ENCODE measurements around the gene PUS10.

Gene PUS10

DNA sequence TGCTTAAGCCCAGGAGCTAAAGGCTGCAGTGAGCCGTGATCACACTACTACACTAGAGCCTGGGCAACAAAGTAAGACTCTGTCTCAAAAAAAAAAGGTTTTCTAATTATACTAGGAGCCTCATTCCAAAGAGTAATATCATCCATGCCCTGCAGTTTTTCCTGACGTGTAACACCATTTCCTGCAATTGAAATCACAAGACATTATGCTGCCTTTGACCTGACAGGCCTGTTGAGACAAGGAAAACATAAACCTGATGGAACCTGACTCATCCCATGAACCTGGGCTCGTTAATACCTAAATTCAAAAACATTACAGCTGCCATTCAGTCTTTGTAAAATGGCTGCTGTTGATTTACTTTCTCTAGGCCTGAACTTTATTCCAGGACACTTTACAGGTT lies 59.3 kb downstream of the PUS10 start:
- DNase-seq (ENCODE audit: low read depth, low spot score) = no peak
- TF ChIP-seq EZH2 (IDR thresholded peaks at IDR 0.05) = no peak
- Histone ChIP-seq H3K36me3 (ENCODE audit: insufficient read depth, low read length) (0 out of 2 replicates have a peak, but pooled peaks cover 3% of the 10 kb centered on the region), H3K9ac (ENCODE audit: insufficient read length) (no peak overlapping the region), H3K4me3 (no peak overlapping the region), H3K9me3 (ENCODE audit: low read depth, low read length) (no peaks in the 10 kb centered on the region), H3K27ac (no peak overlapping the region)

DNA sequence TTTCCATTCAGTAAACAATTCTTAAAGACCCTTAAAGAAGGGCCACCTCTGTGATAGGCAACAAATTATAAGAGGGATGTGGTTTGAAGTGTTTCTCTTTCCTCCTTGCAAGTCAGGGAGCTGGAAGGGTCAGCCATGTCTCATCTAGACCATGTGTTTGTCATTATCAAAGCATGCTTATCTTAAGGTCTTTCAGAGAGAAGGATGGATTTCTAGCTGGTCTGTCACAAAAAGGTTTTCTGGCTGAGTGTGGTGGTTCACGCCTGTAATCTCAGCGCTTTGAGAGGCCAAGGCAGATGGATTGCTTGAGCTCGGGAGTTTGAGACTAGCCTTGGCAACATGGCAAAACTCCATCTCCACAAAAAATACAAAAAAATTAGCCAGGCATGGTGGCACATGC lies 59.7 kb downstream of the PUS10 start:
- no peak for TF ChIP-seq POLR2AphosphoS5 (IDR thresholded peaks at IDR 0.05; ENCODE audit: borderline replicate concordance, low read depth, low read length)
- TF ChIP-seq FOXP2 (optimal IDR thresholded peaks at IDR 0.05; ENCODE audit: control extremely low read depth, extremely low read length, insufficient read depth) = no peak
- TF ChIP-seq EZH2 (IDR thresholded peaks at IDR 0.05) = no peak
- Histone ChIP-seq H3K27ac (no peak overlapping the region), H3K9ac (ENCODE audit: insufficient read length) (no peak overlapping the region), H3K9me3 (ENCODE audit: low read depth, low read length) (no peaks in the 10 kb centered on the region), H3K36me3 (ENCODE audit: insufficient read depth, low read length) (peaks cover 7% of the 10 kb centered on the region), H3K4me3 (no peak overlapping the region)
- DNase-seq (ENCODE audit: low read depth, low spot score) = no peak

DNA sequence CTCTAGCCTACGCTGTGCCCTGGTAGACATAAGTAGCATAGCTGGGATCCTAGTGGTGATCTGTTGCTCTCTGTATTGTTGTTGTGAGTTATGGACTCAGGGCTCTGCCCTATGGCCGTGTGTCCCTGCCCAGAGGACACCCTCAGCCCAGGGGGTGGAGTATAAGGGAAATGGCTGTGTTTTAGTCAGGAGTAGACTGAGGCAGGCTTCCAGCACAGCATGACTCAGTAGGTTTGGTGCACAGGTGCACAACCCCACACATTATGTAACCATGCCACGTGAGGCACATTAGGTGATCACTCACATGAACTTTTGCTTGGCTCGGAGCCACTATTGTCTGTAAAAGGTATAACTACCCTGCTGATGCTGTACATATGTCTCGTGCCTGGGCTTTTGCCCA lies 60.4 kb downstream of the PUS10 start:
- Histone ChIP-seq H3K36me3 (ENCODE audit: insufficient read depth, low read length) (peaks cover 11% of the 10 kb centered on the region), H3K9me3 (ENCODE audit: low read depth, low read length) (no peaks in the 10 kb centered on the region), H3K4me3 (no peak overlapping the region), H3K9ac (ENCODE audit: insufficient read length) (no peak overlapping the region), H3K27ac (no peak overlapping the region)
- no peak for TF ChIP-seq EZH2 (IDR thresholded peaks at IDR 0.05)
- TF ChIP-seq POLR2AphosphoS5 (IDR thresholded peaks at IDR 0.05; ENCODE audit: borderline replicate concordance, low read depth, low read length) = no peak
- no peak for TF ChIP-seq FOXP2 (optimal IDR thresholded peaks at IDR 0.05; ENCODE audit: control extremely low read depth, extremely low read length, insufficient read depth)
- no peak for DNase-seq (ENCODE audit: low read depth, low spot score)

DNA sequence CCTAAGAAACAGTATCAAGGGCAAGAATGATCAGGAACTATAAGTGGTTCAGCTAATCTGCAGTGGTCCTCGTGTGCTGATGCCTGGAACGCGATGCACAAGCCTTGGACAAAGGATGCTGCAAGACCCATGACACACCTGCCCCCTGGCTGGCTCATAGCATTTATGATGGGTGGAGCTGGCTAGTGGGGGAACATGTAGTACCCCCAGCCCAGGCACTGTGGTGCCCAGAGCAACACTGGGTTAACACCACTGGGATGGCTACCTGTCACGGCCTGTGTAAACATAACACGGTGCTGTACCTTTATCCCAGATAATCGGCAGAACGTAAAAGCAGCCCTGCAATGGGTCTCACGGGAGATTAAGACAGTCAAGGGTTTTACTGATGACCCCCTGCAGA lies 60.8 kb downstream of the PUS10 start:
- H3K4me3 ChIP-seq = no peak overlapping the region
- H3K27ac ChIP-seq = no peak overlapping the region
- no peak overlapping the region for H3K9ac ChIP-seq (ENCODE audit: insufficient read length)
- peaks cover 11% of the 10 kb centered on the region for H3K36me3 ChIP-seq (ENCODE audit: insufficient read depth, low read length)
- no peaks in the 10 kb centered on the region for H3K9me3 ChIP-seq (ENCODE audit: low read depth, low read length)
- no peak for TF ChIP-seq POLR2AphosphoS5 (IDR thresholded peaks at IDR 0.05; ENCODE audit: borderline replicate concordance, low read depth, low read length)
- TF ChIP-seq FOXP2 (optimal IDR thresholded peaks at IDR 0.05; ENCODE audit: control extremely low read depth, extremely low read length, insufficient read depth) = no peak
- no peak for TF ChIP-seq EZH2 (IDR thresholded peaks at IDR 0.05)
- DNase-seq (ENCODE audit: low read depth, low spot score) = no peak

DNA sequence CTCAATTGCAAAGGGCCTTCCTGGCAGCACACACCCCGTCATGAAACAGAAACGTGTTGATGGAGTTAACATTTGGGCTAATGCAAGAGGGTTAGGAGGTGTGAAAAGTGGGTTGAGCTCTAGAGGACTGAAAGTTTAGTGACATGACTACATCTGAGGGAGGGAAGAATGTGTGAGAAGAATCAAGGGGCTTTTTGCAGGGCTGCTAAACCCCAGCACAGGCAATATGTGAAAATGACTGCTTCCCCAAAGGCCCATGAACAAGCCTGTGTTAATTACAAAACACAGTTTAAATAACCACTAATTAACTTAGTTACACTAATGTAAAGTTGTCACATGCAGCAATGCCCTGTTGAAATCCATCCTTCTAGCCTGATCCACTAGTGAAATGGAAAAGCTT lies 63.9 kb downstream of the PUS10 start:
- Histone ChIP-seq H3K9me3 (ENCODE audit: low read depth, low read length) (no peaks in the 10 kb centered on the region), H3K4me3 (no peak overlapping the region), H3K36me3 (ENCODE audit: insufficient read depth, low read length) (peaks cover 17% of the 10 kb centered on the region), H3K9ac (ENCODE audit: insufficient read length) (no peak overlapping the region), H3K27ac (no peak overlapping the region)
- TF ChIP-seq POLR2AphosphoS5 (IDR thresholded peaks at IDR 0.05; ENCODE audit: borderline replicate concordance, low read depth, low read length) (no peak), EZH2 (IDR thresholded peaks at IDR 0.05) (no peak), FOXP2 (optimal IDR thresholded peaks at IDR 0.05; ENCODE audit: control extremely low read depth, extremely low read length, insufficient read depth) (no peak)
- DNase-seq (ENCODE audit: low read depth, low spot score) = no peak

DNA sequence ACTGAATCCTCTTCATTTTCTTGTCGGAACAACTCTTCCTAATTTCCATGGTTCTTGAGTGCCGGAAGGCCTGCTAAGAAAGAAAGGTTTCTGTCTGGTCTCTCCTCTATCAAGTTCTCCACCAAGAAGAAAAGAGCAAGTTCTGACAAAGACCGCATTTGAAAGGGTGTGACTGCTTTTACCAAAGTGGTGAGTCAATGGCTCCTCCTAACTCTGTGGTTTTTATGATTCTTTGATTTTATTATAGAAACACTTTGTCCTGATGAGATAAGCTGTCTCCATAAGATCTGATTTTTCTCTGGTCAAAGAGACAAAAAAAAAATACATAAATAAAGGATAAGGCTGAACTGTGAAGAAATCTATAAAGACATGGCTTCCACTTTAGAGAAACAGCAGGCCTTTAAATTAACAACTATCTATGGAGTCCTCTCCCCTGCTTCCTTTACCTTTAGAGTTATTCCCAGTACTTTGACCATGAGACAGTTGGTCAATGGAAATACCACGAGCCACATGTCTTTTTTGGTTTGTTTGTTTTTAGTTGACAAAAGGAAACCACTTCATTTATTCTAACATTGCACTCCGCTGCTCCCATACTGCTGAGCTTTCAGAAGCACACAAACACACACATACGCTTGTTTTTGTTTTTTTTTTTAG lies 69.0 kb downstream of the PUS10 start:
- DNase-seq (ENCODE audit: low read depth, low spot score) = no peak
- peaks cover 16% of the 10 kb centered on the region for H3K36me3 ChIP-seq (ENCODE audit: insufficient read depth, low read length)

DNA sequence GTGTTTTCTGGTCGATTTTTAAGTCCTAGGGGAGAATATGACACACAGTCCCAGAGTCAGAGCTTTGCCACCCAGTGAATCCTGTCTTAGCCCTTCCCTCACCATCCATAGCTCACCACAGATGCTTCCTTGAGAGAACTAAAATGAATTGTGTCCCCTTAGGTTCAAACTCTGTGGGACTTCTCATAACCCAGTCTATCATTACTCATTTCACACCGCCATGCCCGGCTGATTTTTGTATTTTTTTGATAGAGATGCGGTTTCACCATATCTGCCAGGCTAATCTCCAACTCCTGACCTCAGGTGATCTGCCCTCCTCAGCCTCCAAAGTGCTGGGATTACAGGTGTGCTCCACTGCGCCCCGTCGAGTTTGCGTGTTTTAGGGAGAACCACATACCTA lies 69.9 kb downstream of the PUS10 start:
- no peak overlapping the region for H3K27ac ChIP-seq
- no peaks in the 10 kb centered on the region for H3K9me3 ChIP-seq (ENCODE audit: low read depth, low read length)
- peaks cover 7% of the 10 kb centered on the region for H3K36me3 ChIP-seq (ENCODE audit: insufficient read depth, low read length)
- no peak overlapping the region for H3K4me3 ChIP-seq
- TF ChIP-seq POLR2AphosphoS5 (IDR thresholded peaks at IDR 0.05; ENCODE audit: borderline replicate concordance, low read depth, low read length) (no peak), FOXP2 (optimal IDR thresholded peaks at IDR 0.05; ENCODE audit: control extremely low read depth, extremely low read length, insufficient read depth) (no peak), EZH2 (IDR thresholded peaks at IDR 0.05) (no peak)
- no peak for DNase-seq (ENCODE audit: low read depth, low spot score)
- no peak overlapping the region for H3K9ac ChIP-seq (ENCODE audit: insufficient read length)

More for the DNA sequence above, 69.0 kb downstream of the PUS10 start:
- Histone ChIP-seq H3K27ac (no peak overlapping the region), H3K9me3 (ENCODE audit: low read depth, low read length) (no peaks in the 10 kb centered on the region), H3K9ac (ENCODE audit: insufficient read length) (no peak overlapping the region), H3K4me3 (no peak overlapping the region)
- TF ChIP-seq POLR2AphosphoS5 (IDR thresholded peaks at IDR 0.05; ENCODE audit: borderline replicate concordance, low read depth, low read length) (no peak), EZH2 (IDR thresholded peaks at IDR 0.05) (no peak), FOXP2 (optimal IDR thresholded peaks at IDR 0.05; ENCODE audit: control extremely low read depth, extremely low read length, insufficient read depth) (no peak)

DNA sequence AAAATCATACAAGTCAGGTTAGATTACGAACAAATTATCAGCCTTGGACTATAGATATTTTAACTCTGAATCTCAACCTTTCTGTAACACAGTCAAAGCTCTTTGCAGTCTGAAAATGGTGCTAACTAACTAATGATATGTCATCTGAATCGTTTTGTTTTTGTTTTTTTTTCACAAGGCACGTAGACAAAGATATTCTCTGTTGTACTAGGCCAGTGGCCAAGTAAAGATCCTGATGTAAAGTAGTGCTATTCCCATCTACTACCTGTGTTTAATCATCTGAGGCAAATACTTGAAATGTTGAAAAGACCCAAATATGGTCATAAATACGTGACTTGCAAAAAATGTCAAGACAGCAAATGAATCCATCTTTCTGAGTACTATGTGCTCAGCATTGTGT lies 71.0 kb downstream of the PUS10 start:
- no peak overlapping the region for H3K4me3 ChIP-seq
- no peak for DNase-seq (ENCODE audit: low read depth, low spot score)
- H3K9ac ChIP-seq (ENCODE audit: insufficient read length) = no peak overlapping the region
- H3K36me3 ChIP-seq (ENCODE audit: insufficient read depth, low read length) = peaks cover 6% of the 10 kb centered on the region
- no peaks in the 10 kb centered on the region for H3K9me3 ChIP-seq (ENCODE audit: low read depth, low read length)
- no peak overlapping the region for H3K27ac ChIP-seq
- TF ChIP-seq POLR2AphosphoS5 (IDR thresholded peaks at IDR 0.05; ENCODE audit: borderline replicate concordance, low read depth, low read length) (no peak), FOXP2 (optimal IDR thresholded peaks at IDR 0.05; ENCODE audit: control extremely low read depth, extremely low read length, insufficient read depth) (no peak), EZH2 (IDR thresholded peaks at IDR 0.05) (no peak)

DNA sequence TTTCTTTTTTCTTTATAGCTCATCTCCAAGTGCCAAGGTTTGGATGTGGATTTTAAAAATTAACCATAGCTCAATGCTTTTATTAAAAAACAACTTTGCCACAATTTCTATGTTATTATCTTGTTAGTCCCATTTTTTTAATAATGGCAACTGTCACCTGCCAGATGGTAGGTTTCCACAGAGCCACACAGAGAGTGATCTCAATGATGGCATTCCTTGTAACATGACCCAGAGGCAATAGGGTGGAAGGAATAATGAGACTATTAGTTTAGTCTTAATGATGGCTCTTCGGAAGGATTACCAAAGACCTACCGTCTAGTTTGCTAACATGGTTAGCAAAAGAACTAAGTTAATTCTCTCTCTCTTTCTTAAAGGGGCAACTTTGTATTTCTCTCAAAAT lies 72.7 kb downstream of the PUS10 start:
- no peak for DNase-seq (ENCODE audit: low read depth, low spot score)
- Histone ChIP-seq H3K4me3 (no peak overlapping the region), H3K9me3 (ENCODE audit: low read depth, low read length) (no peaks in the 10 kb centered on the region), H3K36me3 (ENCODE audit: insufficient read depth, low read length) (no peaks in the 10 kb centered on the region), H3K9ac (ENCODE audit: insufficient read length) (no peak overlapping the region), H3K27ac (no peak overlapping the region)
- no peak for TF ChIP-seq POLR2AphosphoS5 (IDR thresholded peaks at IDR 0.05; ENCODE audit: borderline replicate concordance, low read depth, low read length)
- no peak for TF ChIP-seq FOXP2 (optimal IDR thresholded peaks at IDR 0.05; ENCODE audit: control extremely low read depth, extremely low read length, insufficient read depth)
- TF ChIP-seq EZH2 (IDR thresholded peaks at IDR 0.05) = no peak

Data from SK-N-MC (cell line).